ENCODE data around the gene POP5.
"Not testable (repeated sequence)": the region's sequence is repeated elsewhere in the genome, so short reads cannot be mapped to it uniquely, and the experiment has no call there.

Gene POP5

GRCh38 chr12:120534703-120535655 lies 46.2 kb downstream of the POP5 start:
- Histone ChIP-seq H3K27me3 (ENCODE audit: control insufficient read depth, insufficient read depth, low read length) (no peaks in the 10 kb centered on the region), H3K9me3 (ENCODE audit: control insufficient read depth, insufficient read depth, low read depth, low read length) (no peaks in the 10 kb centered on the region), H3K27ac (ENCODE audit: low read depth, low read length) (peak overlapping the region; percentile 77), H3K4me1 (ENCODE audit: control insufficient read depth, insufficient read depth, low read length) (peaks cover 24% of the 10 kb centered on the region), H3K4me3 (ENCODE audit: low read depth, low read length) (peak overlapping the region; percentile 91), H3K36me3 (ENCODE audit: control insufficient read depth, insufficient read depth, low read length) (peaks cover 12% of the 10 kb centered on the region), H3K9ac (ENCODE audit: low read length) (peak overlapping the region; percentile 87)

- Histone ChIP-seq H3K27ac (ENCODE audit: low read depth, low read length) (peak within 1 kb of the TSS; percentile 77), H3K9me3 (ENCODE audit: control insufficient read depth, insufficient read depth, low read depth, low read length) (no peaks in the 10 kb centered on the region), H3K9ac (ENCODE audit: low read length) (peak within 1 kb of the TSS; percentile 87), H3K4me1 (ENCODE audit: control insufficient read depth, insufficient read depth, low read length) (peaks cover 29% of the 10 kb centered on the region), H3K36me3 (ENCODE audit: control insufficient read depth, insufficient read depth, low read length) (peaks cover 8% of the 10 kb centered on the region), H3K27me3 (ENCODE audit: control insufficient read depth, insufficient read depth, low read length) (no peaks in the 10 kb centered on the region), H3K4me3 (ENCODE audit: low read depth, low read length) (peak within 1 kb of the TSS; percentile 91)
These were observed 46.9 kb downstream of the POP5 start, which contains the start of gene RNF10 for GRCh38 chr12:120534203-120534702. Gene RNF10, plus strand, starts transcription at chr12:120534356. Its CDS starts 456 bp downstream, at chr12:120534812.

GRCh38 chr12:120532701-120533238 lies 48.4 kb downstream of the POP5 start:
- Histone ChIP-seq H3K36me3 (ENCODE audit: control insufficient read depth, insufficient read depth, low read length) (peaks cover 7% of the 10 kb centered on the region), H3K9ac (ENCODE audit: low read length) (no peak overlapping the region), H3K27ac (ENCODE audit: low read depth, low read length) (no peak overlapping the region), H3K27me3 (ENCODE audit: control insufficient read depth, insufficient read depth, low read length) (no peaks in the 10 kb centered on the region), H3K4me1 (ENCODE audit: control insufficient read depth, insufficient read depth, low read length) (peaks cover 21% of the 10 kb centered on the region), H3K4me3 (ENCODE audit: low read depth, low read length) (no peak overlapping the region), H3K9me3 (ENCODE audit: control insufficient read depth, insufficient read depth, low read depth, low read length) (no peaks in the 10 kb centered on the region)

- H3K4me3 ChIP-seq (ENCODE audit: low read depth, low read length); H3K27me3 ChIP-seq (ENCODE audit: control insufficient read depth, insufficient read depth, low read length); H3K9ac ChIP-seq (ENCODE audit: low read length); H3K36me3 ChIP-seq (ENCODE audit: control insufficient read depth, insufficient read depth, low read length); H3K9me3 ChIP-seq (ENCODE audit: control insufficient read depth, insufficient read depth, low read depth, low read length); H3K4me1 ChIP-seq (ENCODE audit: control insufficient read depth, insufficient read depth, low read length); H3K27ac ChIP-seq (ENCODE audit: low read depth, low read length): not testable (repeated sequence)
These were observed 50.8 kb downstream of the POP5 start for GRCh38 chr12:120530418-120530761.

- Histone ChIP-seq H3K36me3 (ENCODE audit: control insufficient read depth, insufficient read depth, low read length) (no peaks in the 10 kb centered on the region), H3K9ac (ENCODE audit: low read length) (peak overlapping the region; percentile 97), H3K4me1 (ENCODE audit: control insufficient read depth, insufficient read depth, low read length) (peaks cover 6% of the 10 kb centered on the region; the same call in 1 of the 2 replicates), H3K9me3 (ENCODE audit: control insufficient read depth, insufficient read depth, low read depth, low read length) (no peaks in the 10 kb centered on the region), H3K4me3 (ENCODE audit: low read depth, low read length) (peak overlapping the region; percentile 98), H3K27me3 (ENCODE audit: control insufficient read depth, insufficient read depth, low read length) (no peaks in the 10 kb centered on the region), H3K27ac (ENCODE audit: low read depth, low read length) (peak overlapping the region; percentile 91)
These were observed 51.4 kb downstream of the POP5 start for GRCh38 chr12:120529641-120530417.

DNA sequence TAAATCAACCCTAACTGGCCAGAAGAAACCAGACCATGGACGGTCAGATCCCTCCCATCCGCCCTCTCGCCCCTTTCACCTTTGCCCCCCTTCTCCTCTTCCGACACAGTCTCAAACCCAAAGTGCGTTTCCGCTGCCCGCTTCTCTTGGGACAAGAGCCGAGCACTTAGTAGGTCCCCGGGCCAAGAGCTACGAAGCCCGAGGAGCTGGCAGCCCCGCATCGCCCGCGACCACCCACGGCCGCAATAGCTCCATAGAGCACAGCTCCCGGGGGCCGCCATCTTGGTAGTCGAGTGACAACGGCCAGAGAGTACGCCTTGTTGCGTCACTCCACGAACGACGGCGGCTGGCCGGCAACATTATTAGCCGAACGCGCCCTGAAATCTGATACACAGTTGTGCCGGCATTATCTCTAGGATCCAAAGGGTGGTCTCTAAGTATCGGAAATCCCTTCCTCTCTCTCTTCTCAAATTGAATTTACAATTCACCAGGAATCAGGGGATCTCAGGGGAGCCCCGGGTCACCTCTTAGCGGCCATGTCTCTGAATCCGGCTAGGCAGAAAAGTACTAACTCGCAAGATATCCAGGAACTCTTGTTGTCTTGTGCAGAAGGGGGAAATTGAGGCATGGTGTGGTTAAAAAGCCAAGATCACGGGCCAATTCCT lies 52.2 kb downstream of the POP5 start, which contains the start of gene COQ5:
COQ5 (minus strand) TSS at position 298 of the 665 bp plus-strand sequence; CDS start at position 281, 17 bp downstream.
- Histone ChIP-seq H3K4me1 (ENCODE audit: control insufficient read depth, insufficient read depth, low read length) (peaks cover 6% of the 10 kb centered on the region; the same call in 1 of the 2 replicates), H3K9ac (ENCODE audit: low read length) (peak within 1 kb of the TSS; percentile 97), H3K27me3 (ENCODE audit: control insufficient read depth, insufficient read depth, low read length) (no peaks in the 10 kb centered on the region), H3K27ac (ENCODE audit: low read depth, low read length) (peak within 1 kb of the TSS; percentile 91), H3K9me3 (ENCODE audit: control insufficient read depth, insufficient read depth, low read depth, low read length) (no peaks in the 10 kb centered on the region), H3K36me3 (ENCODE audit: control insufficient read depth, insufficient read depth, low read length) (no peaks in the 10 kb centered on the region), H3K4me3 (ENCODE audit: low read depth, low read length) (peak within 1 kb of the TSS; percentile 98)

Data from HUES6 (cell line).